ENCODE data around the gene SYNE1. TPM values are rescaled to one million over a fixed set of nuclear protein-coding genes. Genes with fewer than 3 reads are reported as not detected.
A peak's percentile ranks its signal among the peaks of the same experiment; 100 is the strongest.
"Not testable (repeated sequence)": the region's sequence is repeated elsewhere in the genome, so short reads cannot be mapped to it uniquely, and the experiment has no call there.

Gene SYNE1
- total RNA-seq, 1 donor from 2014 or later, result 43.8 TPM

GRCh38 chr6:152078804-152079203, 558.4 kb downstream of the SYNE1 start:
- Mint-ChIP-seq H3K4me3 (ENCODE audit: low read depth) (no peak overlapping the region), H3K36me3 (ENCODE audit: insufficient read depth) (no peaks in the 10 kb centered on the region), H3K9me3 (ENCODE audit: low read depth) (peaks cover 19% of the 10 kb centered on the region), H3K27ac (no peak overlapping the region), H3K4me1 (ENCODE audit: low read depth) (no peaks in the 10 kb centered on the region), H3K27me3 (no peaks in the 10 kb centered on the region)
- peak; percentile 32 for TF ChIP-seq CTCF (IDR thresholded peaks at IDR 0.05; ENCODE audit: unreplicated experiment)
- no peak for DNase-seq (ENCODE audit: low spot score, unreplicated experiment)

DNA sequence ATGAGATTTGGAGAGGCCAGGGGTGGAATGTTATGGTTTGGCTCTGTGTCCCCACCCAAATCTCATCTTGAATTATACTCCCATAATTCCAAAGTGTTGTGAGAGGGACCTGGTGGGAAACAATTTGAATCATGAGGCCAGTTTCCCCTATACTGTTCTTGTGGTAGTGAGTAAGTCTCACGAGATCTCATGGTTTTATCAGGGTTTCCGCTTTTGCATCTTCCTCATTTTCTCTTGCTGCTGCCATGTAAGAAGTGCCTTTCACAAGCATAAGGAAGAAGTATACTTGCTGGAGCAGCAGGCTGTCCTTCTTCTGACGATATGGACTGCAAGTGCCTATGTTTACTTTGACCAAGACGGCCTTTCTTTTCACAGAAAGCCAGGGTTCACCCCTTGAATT, 559.2 kb downstream of the SYNE1 start:
- H3K27me3 Mint-ChIP-seq, result no peaks in the 10 kb centered on the region
- TF ChIP-seq CTCF (IDR thresholded peaks at IDR 0.05; ENCODE audit: unreplicated experiment), result no peak
- DNase-seq (ENCODE audit: low spot score, unreplicated experiment), result no peak
- H3K36me3 Mint-ChIP-seq (ENCODE audit: insufficient read depth), result no peaks in the 10 kb centered on the region
- no peak overlapping the region for H3K27ac Mint-ChIP-seq
- no peaks in the 10 kb centered on the region for H3K4me1 Mint-ChIP-seq (ENCODE audit: low read depth)
- no peak overlapping the region for H3K4me3 Mint-ChIP-seq (ENCODE audit: low read depth)
- H3K9me3 Mint-ChIP-seq (ENCODE audit: low read depth), result peaks cover 19% of the 10 kb centered on the region

DNA sequence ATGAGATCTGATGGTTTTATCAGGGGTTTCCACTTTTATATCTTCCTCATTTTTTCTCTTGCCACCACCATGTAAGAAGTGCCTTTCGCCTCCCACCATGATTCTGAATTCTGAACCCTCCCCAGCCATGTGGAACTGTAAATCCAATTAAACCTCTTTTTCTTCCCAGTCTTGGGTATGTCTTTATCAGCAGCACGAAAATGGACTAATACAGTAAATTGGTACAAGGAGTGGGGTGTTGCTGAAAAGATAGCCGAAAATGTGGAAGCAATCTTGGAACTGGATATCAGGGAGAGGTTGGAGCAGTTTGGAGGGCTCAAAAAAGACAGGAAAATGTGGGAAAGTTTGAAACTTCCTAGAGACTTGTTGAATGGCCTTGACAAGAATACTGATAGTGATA, 560.9 kb downstream of the SYNE1 start:
- H3K36me3 Mint-ChIP-seq (ENCODE audit: insufficient read depth); H3K27ac Mint-ChIP-seq; DNase-seq (ENCODE audit: low spot score, unreplicated experiment); H3K27me3 Mint-ChIP-seq; H3K4me1 Mint-ChIP-seq (ENCODE audit: low read depth); H3K4me3 Mint-ChIP-seq (ENCODE audit: low read depth): not testable (repeated sequence)
- H3K9me3 Mint-ChIP-seq (ENCODE audit: low read depth), result peaks cover 19% of the 10 kb centered on the region

GRCh38 chr6:152071843-152072242, 565.3 kb downstream of the SYNE1 start:
- no peaks in the 10 kb centered on the region for H3K4me1 Mint-ChIP-seq (ENCODE audit: low read depth)
- H3K9me3 Mint-ChIP-seq (ENCODE audit: low read depth), result peaks cover 19% of the 10 kb centered on the region
- DNase-seq (ENCODE audit: low spot score, unreplicated experiment), result no peak
- no peak overlapping the region for H3K4me3 Mint-ChIP-seq (ENCODE audit: low read depth)
- no peak overlapping the region for H3K27ac Mint-ChIP-seq
- H3K36me3 Mint-ChIP-seq (ENCODE audit: insufficient read depth), result no peaks in the 10 kb centered on the region
- no peak for TF ChIP-seq CTCF (IDR thresholded peaks at IDR 0.05; ENCODE audit: unreplicated experiment)
- H3K27me3 Mint-ChIP-seq, result no peaks in the 10 kb centered on the region

Other genes starting within 250 kb of the SYNE1 start
- gene MYCT1, start 60.5 kb upstream of the SYNE1 start, total RNA-seq, result not detected in 2 replicates
- gene VIP, start 113.4 kb upstream of the SYNE1 start, total RNA-seq, result not detected in 2 replicates